NCI-H1048 (cell line): ENCODE measurements around the gene CCDC92.
"Not testable (repeated sequence)": the region's sequence is repeated elsewhere in the genome, so short reads cannot be mapped to it uniquely, and the experiment has no call there.

Experiments used
- DNase-seq: peaks from one replicate; lab custom pipeline; 2025; lab: John Stamatoyannopoulos, UW

The CCDC92 gene

DNA sequence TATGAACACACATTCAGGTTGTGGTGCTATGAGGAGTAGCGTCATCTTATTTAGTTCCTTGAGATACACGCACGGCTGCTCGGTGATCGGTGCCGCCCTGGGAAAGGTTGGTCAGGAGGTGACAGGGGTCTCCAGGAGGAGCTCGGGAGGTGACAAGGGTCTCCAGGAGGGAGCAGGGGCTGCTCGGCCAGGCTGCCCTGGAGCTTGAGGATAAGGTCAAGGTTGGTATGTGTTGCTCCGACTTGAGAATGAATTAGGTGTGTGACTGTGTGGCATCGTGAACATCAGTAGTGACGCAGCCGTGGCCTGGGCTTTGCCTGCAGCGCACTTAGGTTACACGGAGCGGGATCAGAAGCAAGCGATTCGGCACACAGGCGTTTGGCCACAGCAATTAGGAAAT is 36.2 kb downstream of the CCDC92 start:
- no peak for DNase-seq

DNA sequence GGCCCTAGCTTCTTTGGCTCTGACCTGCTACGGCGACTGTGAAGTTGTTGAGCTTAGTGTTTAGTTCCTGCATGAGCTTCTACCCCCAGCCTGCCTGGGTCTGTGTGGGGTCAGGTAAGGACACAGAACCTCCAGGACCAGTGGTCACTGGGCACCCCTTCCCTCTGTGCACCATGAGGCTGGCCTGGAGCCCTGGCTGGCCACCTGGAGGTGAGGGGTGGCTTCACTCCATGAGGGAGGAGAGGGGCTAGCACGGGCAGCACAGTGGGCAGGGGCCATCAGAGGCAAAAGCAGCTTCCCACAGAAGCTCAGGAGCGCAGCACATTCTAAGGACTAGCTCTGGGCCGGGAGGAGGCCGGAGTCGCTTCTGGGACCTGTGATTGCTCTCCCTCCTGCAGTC is 36.7 kb downstream of the CCDC92 start:
- no peak for DNase-seq

DNA sequence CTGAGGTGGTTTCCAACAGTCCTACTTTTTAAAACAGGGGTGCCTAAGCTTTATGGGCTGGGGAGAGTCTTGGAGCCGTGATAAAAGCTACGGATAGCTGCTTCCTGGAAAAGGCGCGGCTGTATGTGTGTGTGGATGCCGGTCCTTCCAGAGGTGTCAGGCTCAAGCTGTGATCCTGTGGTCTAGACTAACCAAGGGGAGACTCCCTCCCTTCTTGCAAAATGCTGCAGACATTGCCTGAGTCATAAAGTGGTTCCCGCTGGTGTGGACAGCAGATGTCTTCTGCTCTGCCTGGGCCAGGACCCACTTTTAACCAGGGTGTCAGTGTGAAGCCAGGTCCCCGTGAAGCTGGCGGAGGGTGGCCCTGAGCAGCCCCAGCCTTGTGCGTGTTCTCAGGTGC is 37.8 kb downstream of the CCDC92 start:
- no peak for DNase-seq

DNA sequence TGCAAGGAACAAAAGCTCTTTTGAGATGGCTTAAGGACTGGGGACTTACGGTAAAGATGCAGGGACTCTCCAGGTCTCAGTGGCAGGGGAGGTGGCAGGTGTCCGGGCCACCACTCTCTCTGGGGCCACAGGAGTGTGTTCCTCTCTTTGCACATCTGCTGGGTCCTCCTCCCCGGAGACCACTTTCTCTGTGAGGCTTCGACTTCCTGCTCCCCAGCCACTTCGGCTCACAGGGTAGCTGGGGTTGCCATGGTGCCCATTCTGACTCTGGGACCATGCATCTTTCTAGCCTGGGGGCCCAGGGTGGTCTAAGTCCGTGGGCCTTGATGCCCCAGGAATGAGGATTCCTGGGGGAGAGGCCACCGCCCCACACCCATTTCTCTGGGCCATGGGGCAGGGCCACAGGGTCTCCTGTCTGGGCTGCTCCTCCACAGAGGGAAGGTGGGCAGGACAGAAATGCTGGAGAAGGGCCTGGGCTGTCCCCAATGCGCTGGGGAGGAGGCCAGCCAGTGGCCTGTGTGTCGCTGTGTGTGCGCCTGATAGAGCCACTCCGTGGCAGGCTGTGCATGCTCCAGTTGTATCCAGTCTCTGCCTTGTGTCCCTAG is 38.5 kb downstream of the CCDC92 start:
- no peak for DNase-seq

DNA sequence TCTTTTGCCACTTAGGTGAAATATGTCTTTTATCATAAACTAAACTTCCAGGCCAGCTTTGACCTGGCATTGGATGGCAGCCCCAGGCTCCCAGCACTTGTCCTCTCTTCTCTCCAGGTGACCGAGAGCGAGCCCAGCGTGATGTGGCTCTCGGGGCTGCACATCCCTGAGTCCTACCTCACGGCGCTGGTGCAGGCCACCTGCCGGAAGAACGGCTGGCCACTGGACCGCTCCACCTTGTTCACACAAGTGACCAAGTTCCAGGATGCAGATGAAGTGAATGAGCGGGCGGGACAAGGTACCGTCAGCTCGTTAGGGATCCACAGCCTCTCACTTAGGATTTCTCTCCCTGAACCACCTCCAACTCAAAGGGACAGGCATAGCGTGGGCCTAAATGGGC is 39.4 kb downstream of the CCDC92 start:
- no peak for DNase-seq

DNA sequence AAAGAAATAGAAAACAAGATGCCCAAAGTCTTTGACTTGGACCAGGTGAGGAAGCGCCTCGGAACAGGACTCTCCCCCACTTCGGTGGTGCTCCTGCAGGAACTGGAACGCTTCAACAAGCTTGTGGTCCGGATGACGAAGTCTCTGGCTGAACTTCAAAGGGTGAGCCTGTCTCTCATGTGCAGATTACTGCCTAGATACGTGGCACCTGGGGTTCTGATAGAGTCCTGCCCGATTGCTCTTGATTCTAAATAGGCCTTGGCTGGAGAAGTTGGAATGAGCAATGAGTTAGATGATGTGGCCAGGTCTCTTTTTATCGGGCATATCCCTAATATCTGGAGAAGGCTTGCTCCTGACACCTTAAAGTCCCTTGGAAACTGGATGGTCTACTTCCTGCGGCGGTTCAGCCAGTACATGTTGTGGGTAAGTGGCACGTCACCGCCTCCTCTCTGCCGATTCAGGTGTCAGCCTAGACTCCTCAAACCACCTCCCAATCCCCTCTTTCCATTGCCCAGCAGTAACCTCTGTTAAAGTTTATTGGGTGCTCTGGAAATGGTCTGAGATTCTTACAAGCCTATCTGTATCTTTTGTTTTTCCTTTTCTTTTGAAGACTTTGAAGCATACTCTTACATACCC is 40.8 kb downstream of the CCDC92 start:
- no peak for DNase-seq

DNA sequence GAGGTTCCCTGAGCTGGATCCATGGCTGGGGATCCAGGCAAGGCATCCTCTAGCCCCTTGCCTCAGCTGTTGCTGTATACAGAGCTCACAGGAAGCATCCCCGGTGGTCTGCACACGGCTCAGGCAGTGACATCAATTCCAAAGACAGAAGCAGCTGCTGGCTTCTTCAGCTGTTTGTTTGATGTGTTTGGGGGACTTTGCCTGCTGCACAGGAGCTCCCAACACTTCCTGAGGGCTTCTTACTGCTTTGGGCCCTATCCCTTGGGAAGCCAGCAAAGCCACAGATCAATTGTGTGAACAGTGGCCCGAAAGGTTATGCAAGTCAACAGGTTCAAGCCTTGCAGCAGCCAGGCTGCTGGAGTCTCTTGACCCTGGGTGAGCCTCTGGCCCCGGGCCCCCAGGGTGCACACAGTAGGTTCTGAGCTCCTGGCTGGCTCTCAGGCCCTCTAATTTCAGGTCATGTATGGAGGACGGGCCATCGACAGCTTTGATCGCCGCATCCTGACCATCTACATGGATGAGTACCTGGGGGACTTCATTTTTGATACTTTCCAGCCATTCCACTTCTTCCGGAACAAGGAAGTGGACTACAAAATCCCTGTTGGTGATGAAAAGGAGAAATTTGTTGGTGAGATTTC is 42.6 kb downstream of the CCDC92 start:
- DNase-seq = no peak

DNA sequence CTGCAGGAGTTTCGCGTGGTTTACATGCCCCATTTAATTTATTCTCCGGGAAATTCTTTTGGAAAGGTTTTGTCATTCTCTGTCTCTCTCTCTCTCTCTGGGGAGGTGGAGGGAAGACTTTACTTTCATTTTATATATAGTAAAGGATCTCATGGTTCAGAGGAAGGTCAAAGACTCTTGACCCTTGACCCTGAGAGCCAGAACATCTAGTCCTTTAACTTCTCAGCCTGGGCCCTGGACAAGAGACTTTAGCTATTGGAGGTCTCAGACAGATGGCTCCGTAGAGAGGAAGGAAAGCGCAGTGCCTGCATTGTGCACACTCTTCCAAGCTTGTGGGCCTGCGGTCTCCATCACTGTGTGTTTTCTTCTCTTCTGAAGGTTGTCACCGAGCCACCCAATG is 43.7 kb downstream of the CCDC92 start:
- no peak for DNase-seq

DNA sequence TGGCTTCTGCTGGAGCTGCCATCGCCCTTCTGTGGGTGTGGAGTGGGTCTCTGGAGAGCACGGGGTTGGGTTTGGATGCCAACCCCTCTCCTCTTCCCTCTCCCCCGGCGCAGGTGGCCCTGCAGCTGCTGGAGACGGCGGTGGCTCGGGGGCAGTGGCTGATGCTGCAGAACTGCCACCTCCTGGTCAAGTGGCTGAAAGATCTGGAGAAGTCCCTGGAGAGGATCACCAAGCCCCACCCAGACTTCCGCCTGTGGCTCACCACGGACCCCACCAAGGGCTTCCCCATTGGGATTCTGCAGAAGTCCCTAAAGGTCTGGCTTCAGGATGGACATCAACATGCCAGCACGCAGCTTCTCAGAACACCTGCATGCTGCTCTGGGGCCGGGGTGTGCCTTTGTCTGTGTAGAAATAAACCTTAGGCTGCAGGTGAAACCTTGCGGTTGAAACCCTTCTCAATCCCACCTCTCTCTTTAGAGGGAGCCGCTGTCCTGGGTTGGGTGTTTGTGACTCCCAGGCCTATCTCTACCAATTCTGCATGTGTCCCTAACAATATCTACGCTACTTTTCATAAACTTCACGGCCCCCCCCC is 44.3 kb downstream of the CCDC92 start:
- DNase-seq = no peak

DNA sequence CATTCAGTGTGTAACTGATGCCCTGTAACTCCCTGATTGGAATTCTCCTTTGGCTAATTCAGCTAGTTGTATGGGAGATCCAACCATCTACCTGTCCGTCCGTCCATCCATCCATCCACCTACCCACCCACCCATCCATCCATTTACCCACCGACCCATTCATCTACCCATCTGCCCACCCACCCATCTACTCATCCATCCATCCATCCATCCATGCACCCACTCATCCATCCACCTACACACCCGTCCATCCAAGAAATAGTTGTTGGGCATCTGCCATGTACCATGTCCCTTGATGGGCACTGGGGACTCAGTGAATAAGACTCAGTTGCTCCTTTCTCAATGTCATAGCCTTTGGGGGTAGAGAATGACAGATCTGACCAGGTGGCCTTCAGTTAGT is 48.1 kb downstream of the CCDC92 start:
- no peak for DNase-seq

DNA sequence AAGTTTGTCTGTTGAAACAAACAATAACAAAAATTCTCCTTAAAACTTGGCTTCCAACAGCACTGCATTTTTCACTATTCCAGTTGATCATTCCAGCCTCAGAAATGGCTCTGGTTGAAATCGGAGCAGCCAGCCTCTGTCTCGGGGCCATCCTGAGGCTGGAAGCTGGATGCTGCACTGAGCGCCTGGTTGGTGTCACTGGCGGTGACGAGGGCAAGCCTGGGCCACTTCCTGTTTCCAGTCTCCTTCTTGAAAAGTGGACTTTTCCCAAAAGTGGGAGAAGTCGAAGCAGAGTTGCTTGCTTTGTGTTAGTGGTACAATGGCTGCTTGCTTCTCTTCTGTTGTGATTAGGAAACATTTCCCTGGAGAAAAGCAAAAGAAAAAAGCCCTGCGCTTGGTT is 48.7 kb downstream of the CCDC92 start:
- DNase-seq = no peak

DNA sequence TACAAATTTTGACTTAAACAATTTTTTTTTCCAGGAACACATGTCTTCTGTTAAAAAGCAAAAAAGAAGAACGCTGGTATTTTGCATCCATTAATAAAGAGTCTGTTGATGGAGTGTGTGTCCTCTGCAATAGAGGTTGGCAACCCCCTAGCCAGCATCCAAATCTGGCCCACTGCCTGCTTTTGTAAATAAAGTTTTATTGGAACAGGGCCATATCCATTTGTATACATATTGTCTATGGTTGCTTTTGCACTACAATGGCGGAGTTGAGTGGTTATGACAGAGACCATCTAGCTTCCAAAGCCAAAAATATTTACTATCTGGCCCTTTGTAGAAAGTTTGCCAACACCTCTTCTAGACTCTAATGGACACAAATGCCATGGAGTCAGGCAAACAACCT is 49.6 kb downstream of the CCDC92 start:
- no peak for DNase-seq

DNA sequence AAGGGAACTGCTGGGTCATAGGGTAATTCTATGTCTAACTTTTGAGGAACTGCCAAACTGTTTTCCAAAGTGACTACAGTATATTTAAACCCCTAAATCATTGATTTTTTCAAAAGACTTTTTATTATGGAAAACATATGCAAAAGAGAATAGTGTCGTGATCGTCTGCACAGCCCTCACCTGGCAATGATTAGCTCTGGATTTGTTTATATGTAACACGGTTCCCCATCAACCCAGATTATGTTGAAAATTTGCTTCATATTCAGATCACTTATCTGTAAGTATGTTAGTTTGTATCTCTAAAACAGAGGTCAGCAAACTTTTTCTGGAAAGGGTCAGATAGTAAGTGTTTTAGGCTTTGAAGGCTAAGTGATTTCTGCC is 52.7 kb downstream of the CCDC92 start:
- no peak for DNase-seq

DNA sequence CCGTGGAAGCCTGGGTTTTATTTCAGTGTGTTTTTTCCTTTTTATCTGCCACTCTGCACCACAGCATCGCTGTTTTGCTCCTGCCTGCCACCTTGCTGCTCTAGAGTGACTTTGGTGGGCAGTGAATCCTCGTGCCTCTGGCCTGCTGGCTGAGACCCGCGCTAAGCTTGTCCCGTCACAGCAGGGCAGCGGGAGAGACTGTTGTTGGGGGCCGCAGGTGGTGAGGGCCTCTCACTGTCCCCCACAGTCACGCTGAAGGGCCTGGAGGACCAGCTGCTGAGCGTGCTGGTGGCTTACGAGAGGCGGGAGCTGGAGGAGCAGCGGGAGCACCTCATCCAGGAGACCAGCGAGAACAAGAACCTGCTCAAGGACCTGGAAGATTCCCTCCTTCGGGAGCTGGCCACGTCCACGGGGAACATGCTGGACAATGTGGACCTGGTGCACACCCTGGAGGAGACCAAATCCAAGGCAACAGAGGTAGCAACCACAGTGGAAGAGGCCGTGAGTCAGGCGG is 55.2 kb downstream of the CCDC92 start:
- DNase-seq = no peak

DNA sequence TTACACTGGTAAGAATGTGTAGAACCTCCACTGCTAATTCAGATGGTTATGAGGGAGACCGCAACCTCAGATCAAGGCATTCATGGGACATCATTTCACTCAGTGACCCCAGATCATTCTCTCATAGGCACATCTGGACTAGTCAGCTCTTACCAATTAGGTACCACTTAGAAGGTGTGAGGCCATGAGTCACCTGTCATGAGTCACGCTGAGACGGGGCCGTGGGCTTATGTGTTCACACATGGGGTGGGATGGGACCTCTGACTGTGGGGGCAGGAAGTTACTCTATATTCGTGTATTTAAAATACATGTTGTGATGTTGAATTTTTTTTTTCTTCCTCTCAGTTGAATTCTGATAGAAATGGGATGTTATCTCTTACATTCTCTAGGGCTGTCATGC is 55.9 kb downstream of the CCDC92 start:
- no peak for DNase-seq

DNA sequence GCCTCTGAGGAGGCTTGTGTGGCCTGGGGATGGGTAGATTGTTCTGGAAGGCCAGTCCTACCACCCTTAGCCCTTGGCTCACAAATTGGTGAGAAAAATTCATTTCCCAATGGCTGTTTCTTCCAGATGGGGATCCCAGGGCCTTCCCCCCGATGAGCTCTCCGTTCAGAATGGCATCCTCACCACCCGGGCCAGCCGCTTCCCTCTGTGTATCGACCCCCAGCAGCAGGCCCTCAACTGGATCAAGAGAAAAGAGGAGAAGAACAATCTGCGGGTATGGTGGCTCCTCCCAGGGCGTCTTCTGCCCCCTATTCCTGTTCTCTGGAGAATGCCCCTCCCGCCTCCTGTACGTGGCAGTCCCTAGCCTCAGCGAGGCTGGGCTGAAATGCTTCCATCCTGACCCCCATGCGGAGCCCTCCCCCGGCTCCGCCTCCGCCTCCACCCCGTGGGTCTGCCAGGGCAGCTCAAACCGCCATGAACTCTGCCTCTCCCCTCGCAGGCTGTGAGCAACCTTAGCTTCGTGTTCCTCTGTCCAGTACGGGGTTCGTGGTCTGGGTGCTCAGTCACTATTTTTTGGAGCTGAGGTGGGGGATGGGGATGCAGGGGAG is 57.8 kb downstream of the CCDC92 start:
- DNase-seq = no peak

DNA sequence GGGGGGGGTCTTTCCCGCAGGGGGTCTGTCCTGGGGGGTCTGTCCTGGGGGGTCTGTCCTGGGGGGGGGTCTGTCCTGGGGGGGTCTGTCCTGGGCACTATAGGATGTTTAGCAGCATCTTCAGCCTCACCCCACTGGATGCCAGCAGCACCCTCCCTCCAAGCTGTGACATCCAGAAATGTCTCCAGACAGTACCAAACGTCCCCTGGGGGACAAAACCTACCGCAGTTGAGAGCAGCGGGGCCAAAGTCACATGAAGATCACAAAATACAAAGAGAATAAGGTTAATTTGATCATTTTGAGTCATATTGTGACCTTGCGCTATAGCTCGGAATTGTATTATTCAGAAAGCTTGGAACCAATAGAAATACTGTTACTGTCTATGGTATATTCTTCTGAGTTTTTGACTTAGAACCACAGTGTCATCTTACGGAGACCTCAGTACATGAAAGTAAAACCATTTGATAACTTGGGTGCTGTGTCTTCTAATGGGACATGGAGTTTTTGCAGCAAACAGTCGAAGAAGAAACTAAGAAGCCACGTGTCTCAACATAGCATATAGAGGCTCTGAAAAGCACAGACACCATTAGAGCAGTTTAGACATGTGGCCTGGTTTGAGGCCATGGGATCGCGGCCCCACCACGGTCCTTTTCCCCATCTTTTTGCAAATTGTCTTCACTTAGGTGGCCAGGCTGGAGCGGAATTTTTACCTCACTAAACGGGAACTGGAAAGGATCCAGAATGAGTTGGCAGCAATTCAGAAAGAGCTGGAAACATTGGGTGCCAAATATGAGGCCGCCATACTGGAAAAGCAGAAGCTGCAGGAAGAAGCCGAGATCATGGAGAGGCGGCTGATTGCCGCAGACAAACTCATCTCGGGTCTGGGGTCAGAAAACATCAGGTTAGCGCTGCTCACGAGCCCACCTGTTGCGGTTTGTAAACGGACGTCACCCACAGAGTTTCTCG is 59.9 kb downstream of the CCDC92 start:
- DNase-seq = no peak

DNA sequence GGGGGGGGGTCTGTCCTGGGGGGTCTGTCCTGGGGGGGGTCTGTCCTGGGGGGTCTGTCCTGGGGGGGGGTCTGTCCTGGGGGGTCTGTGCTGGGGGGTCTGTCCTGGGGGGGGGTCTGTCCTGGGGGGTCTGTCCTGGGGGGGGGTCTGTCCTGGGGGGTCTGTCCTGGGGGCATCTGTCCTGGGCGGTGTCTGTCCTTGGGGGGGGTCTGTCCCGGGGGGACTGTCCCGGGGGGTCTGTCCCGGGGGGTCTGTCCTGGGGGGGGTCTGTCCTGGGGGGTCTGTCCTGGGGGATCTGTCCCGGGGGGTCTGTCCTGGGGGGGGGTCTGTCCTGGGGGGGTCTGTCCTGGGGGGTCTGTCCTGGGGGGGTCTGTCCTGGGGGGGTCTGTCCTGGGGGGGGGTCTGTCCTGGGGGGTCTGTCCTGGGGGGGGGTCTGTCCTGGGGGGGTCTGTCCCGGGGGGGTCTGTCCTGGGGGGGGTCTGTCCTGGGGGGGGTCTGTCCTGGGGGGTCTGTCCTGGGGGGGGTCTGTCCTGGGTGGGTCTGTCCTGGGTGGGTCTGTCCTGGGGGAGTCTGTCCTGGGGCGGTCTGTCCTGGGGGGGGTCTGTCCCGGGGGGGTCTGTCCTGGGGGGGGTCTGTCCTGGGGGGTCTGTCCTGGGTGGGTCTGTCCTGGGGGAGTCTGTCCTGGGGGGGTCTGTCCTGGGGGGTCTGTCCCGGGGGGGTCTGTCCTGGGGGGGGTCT is 60.8 kb downstream of the CCDC92 start:
- DNase-seq = not testable (repeated sequence)

DNA sequence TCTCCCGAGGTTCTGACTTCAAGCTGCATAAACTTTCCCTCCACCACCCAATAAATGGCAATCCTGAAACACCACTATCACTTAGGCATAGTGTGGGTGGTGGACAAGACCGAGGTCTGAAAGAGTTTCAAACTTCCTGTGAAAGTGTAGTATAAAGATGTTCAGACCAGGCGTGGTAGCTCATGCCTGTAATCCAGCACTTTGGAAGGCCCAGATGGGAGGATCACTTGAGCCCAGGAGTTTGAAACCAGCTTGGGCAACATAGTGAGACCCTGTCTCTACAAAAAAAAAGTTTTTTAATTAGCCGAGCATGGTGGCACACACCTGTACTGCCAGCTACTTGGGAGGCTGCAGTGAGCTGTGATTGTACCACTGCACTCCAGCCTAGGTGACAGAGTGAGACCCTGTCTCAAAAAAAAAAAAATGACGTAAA is 61.9 kb downstream of the CCDC92 start:
- no peak for DNase-seq

DNA sequence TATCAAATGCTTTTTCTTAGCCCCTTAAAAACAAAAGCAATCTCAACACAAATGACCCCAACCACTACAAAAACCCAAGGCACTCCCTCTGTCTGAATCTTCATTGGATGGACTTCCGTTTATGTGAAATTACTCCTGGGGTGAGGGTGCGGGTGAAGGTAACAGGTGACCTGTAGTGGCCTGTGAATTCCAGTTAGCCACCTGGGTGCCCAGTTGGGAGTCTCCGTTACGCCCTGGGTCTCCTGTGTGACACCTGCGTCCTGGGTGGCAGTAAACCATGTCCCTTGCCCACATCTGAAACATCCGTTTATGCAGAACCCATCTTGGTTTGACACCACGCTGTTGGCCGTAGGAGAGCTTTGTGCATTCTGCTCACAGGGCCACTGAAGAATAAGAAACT is 62.6 kb downstream of the CCDC92 start:
- DNase-seq = no peak
